Activated CD8-positive, alpha-beta T cell treated with anti-CD3 and anti-CD28 coated beads for 36 hours (primary cell): ENCODE data around the gene EEPD1. TPM values are rescaled to one million over a fixed set of nuclear protein-coding genes. Genes with fewer than 3 reads are reported as not detected.

Experiments used
- ATAC-seq: fragments of 200-7000 bp; cut with Tn5 transposase; one replicate; pipeline ENCODE4 v1.10.0; 2021; ENCODE audit warnings: mild to moderate bottlenecking, moderate library complexity
- CTCF ChIA-PET: fragments of 350-600 bp; sonication (Branson Sonifier 250); formaldehyde crosslinking; loops from one replicate; lab custom pipeline; 2021; ENCODE audit warnings: antibody characterized with exemption; lab: Charles Lee
- POLR2A ChIA-PET: fragments of 350-600 bp; sonication (Branson Sonifier 250); formaldehyde crosslinking; loops from one replicate; lab custom pipeline; 2021; ENCODE audit warnings: antibody characterized with exemption; lab: Charles Lee
- DNase-seq: peaks from one replicate; pipeline ENCODE4 v3.0.0-alpha.2; 2020
- H3K27ac Mint-ChIP-seq: one replicate; pipeline ENCODE4 v1.8.0; 2021; ENCODE audit warnings: mild to moderate bottlenecking, mixed read lengths
- H3K27me3 Mint-ChIP-seq: one replicate; pipeline ENCODE4 v1.8.0; 2021; ENCODE audit warnings: mixed read lengths
- H3K36me3 Mint-ChIP-seq: one replicate; pipeline ENCODE4 v1.8.0; 2021; ENCODE audit warnings: low read depth, mixed read lengths
- H3K4me1 Mint-ChIP-seq: one replicate; pipeline ENCODE4 v1.8.0; 2021; ENCODE audit warnings: low read depth, mixed read lengths
- H3K4me3 Mint-ChIP-seq: one replicate; pipeline ENCODE4 v1.8.0; 2021; ENCODE audit warnings: mild to moderate bottlenecking, moderate library complexity, mixed read lengths
- H3K9me3 Mint-ChIP-seq: one replicate; pipeline ENCODE4 v1.8.0; 2021; ENCODE audit warnings: mixed read lengths
- CTCF ChIP-seq: fragments of 200-600 bp; IDR thresholded peaks from one replicate; pipeline ENCODE4 v1.8.0; 2022; ENCODE audit warnings: antibody characterized with exemption, mild to moderate bottlenecking
- intact Hi-C: fragments of 100-400 bp; cut with micrococcal nuclease; formaldehyde crosslinking; loops from one replicate; pipeline ENCODE4 v1.10.0; 2022
- total RNA-seq, 2 experiments: library from RNA; stranded (reverse); gene quantifications; one replicate each; pipeline ENCODE4 v1.2.3, GENCODE V29; 2021

Gene EEPD1
- total RNA-seq, 2 experiments from 2014 or later: 0.76 to 0.90 TPM

GRCh38 chr7:36204044-36204663 is 51.1 kb downstream of the EEPD1 start:
- Mint-ChIP-seq H3K4me1 (peaks cover 22% of the 10 kb centered on the region), H3K9me3 (no peaks in the 10 kb centered on the region), H3K27me3 (no peaks in the 10 kb centered on the region), H3K27ac (no peak overlapping the region), H3K4me3 (no peak overlapping the region), H3K36me3 (no peaks in the 10 kb centered on the region)
- POLR2A ChIA-PET: interaction anchor here (0.6 kb wide), 1 partner anchor 1150 kb away, joined by 3 read pairs; no protein-coding TSS in a partner anchor
- intact Hi-C loops: no loop called here
- TF ChIP-seq CTCF: no peak
- CTCF ChIA-PET: no interaction called here
- DNase-seq (no peak), ATAC-seq (no peak)

GRCh38 chr7:36204929-36205635 is 52.0 kb downstream of the EEPD1 start:
- POLR2A ChIA-PET: interaction anchor here (0.6 kb wide), 1 partner anchor 1151 kb away, joined by 3 read pairs; no protein-coding TSS in a partner anchor
- DNase-seq: no peak
- H3K27ac Mint-ChIP-seq: no peak overlapping the region
- ATAC-seq: no peak
- no peak overlapping the region for H3K4me3 Mint-ChIP-seq
- H3K4me1 Mint-ChIP-seq: peaks cover 27% of the 10 kb centered on the region
- no peak for TF ChIP-seq CTCF
- intact Hi-C loops: no loop called here
- no peaks in the 10 kb centered on the region for H3K9me3 Mint-ChIP-seq
- no peaks in the 10 kb centered on the region for H3K36me3 Mint-ChIP-seq
- CTCF ChIA-PET: no interaction called here
- no peaks in the 10 kb centered on the region for H3K27me3 Mint-ChIP-seq

GRCh38 chr7:36205803-36206202 is 52.7 kb downstream of the EEPD1 start:
- ChIA-PET CTCF (no interaction called here), POLR2A (no interaction called here)
- intact Hi-C loops: no loop called here
- Mint-ChIP-seq H3K4me1 (peaks cover 27% of the 10 kb centered on the region), H3K9me3 (no peaks in the 10 kb centered on the region), H3K4me3 (no peak overlapping the region), H3K27ac (no peak overlapping the region), H3K27me3 (no peaks in the 10 kb centered on the region), H3K36me3 (no peaks in the 10 kb centered on the region)
- DNase-seq: no peak
- no peak for TF ChIP-seq CTCF
- ATAC-seq: no peak

- Mint-ChIP-seq H3K9me3 (no peaks in the 10 kb centered on the region), H3K36me3 (no peaks in the 10 kb centered on the region), H3K27ac (no peak overlapping the region), H3K4me1 (peaks cover 25% of the 10 kb centered on the region), H3K27me3 (no peaks in the 10 kb centered on the region), H3K4me3 (no peak overlapping the region)
- ATAC-seq (peak; percentile 52), DNase-seq (no peak)
- intact Hi-C loops: no loop called here
- CTCF ChIA-PET: interaction anchor here (1.1 kb wide), 1 partner anchor 84 kb away, joined by 4 read pairs; no protein-coding TSS in a partner anchor
- TF ChIP-seq CTCF: no peak
- POLR2A ChIA-PET: no interaction called here
These were observed 54.6 kb downstream of the EEPD1 start for GRCh38 chr7:36207451-36208291.
